GM19455 (cell line): ENCODE results near the gene GRM8.

Experiments used
- ATAC-seq: cut with Tn5 transposase; IDR thresholded peaks from one replicate; pipeline ENCODE4 v1.9.1; 2021; ENCODE audit not compliant: unreplicated experiment

Gene GRM8

GRCh38 chr7:127231415-127231814 is 21.3 kb downstream of the GRM8 start:
- no peak for ATAC-seq

DNA sequence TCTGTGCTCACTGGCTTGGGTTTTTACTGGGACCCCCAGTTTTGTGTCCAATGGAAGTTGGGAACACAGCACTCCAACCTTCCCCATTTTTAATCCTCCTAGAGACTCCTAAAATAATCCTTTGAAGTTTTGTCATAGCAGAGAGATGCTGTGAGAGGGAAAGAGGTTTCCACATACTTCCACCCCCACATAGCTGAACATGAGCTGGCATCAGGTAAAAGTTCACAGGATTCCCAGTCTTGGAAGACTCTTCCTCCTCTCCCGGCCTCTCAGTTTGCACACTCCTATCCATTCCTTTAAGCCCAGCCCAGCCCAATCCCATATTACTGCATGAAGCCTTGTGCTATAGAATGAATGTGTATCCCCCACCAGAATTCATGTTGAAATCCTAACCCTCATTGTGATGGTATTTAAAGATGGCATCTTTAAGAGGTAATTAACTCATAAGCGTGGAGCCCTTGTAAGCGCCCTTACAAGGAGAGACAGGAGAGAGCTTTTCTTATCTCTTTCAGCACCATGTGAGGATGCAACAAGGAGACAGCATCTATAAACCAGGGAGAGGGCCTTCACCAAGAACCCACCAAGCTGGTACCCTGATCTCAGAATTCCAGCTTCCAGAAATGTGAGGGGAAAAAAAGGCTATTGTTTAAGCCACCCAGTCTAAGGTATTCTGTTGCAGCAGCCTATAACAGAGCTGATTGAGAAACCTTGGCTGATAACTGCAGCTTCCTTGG is 22.4 kb downstream of the GRM8 start:
- no peak for ATAC-seq

- ATAC-seq: no peak
These were observed 25.9 kb downstream of the GRM8 start for GRCh38 chr7:127226685-127227374.

DNA sequence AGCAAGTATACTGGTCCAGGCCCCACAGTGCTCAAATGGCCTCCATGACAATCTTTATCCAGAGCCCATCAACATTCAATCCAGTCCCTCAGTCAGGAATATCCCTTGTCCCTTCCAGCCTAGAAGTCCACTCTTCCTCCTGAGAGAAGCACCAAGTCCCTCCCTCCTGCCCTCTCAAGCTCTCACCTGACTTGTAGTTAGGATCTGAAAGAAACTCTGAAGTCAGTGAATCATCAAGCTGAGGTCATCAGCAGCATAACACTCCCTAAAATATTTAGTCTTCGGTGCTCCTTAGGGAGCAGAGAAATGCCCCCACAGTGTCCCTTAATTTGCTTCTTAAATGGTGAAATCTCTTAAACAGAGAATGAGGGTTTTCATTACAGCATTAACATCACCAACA is 31.0 kb downstream of the GRM8 start:
- ATAC-seq: no peak

- ATAC-seq: no peak
These were observed 37.6 kb downstream of the GRM8 start for GRCh38 chr7:127214956-127215718.

DNA sequence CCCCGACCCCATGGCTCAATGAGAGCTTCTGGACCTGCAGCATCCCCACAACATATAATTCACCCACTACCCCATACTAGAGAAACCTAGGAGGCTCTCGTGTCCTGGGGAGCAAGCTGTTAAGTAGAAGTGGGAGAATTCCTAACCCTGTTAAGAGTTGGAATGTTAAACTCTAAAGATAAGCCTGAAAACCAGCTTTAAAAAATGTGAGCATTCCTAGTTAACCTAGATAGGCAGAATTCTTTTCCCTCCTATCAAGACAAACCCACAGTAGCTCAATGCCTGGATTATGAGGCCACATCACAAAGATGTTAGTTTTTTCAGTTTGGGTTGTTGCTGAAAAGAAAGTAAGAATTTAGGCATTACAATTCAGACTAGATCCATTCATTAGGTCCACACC is 42.9 kb downstream of the GRM8 start:
- no peak for ATAC-seq

GRCh38 chr7:127208860-127209259 is 43.9 kb downstream of the GRM8 start:
- ATAC-seq: no peak

DNA sequence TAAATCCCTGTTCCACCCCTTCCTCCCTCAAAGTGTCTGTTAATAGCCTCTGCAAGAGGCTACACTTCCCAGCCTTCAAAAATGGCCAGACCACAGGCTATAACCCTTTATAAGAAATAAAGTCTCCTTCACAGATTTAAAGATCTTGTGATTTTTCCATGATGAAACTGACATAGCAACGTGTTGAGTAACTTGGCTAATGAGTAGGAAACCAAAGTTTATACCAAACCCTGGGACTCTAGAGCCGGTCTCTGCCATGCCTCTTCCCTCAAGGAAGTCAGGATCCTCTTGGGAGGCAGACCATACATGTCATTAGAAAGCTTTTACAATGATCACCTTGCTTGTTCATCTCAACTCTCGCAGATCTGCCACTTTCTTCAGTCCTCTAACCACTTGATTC is 44.4 kb downstream of the GRM8 start:
- ATAC-seq: no peak

GRCh38 chr7:127207806-127208205 is 44.9 kb downstream of the GRM8 start:
- no peak for ATAC-seq

- ATAC-seq: no peak
These were observed 45.5 kb downstream of the GRM8 start for GRCh38 chr7:127207230-127207629.

- ATAC-seq: no peak
These were observed 58.2 kb downstream of the GRM8 start for GRCh38 chr7:127194571-127194970.

- ATAC-seq: no peak
These were observed 62.9 kb downstream of the GRM8 start for GRCh38 chr7:127189886-127190285.

DNA sequence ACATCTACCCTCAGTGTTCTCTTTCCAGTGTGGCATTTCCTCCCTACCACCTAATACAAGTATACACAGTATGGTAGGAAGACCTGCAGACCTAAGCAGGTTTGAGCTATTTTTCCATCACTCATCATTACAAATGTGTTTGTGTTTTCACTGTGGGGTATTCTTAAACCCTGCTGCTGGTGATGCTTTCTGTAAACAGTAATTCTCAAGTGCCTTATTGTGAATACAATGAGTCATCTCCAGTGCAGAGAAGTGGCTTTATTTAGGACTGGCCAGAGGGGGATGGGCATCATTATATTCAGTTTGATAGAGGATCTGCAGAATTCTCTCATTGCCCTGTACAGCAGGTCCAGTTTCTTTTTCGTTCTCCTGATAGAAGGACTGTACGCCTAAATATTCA is 63.7 kb downstream of the GRM8 start:
- no peak for ATAC-seq

GRCh38 chr7:127187740-127188139 is 65.0 kb downstream of the GRM8 start:
- no peak for ATAC-seq

DNA sequence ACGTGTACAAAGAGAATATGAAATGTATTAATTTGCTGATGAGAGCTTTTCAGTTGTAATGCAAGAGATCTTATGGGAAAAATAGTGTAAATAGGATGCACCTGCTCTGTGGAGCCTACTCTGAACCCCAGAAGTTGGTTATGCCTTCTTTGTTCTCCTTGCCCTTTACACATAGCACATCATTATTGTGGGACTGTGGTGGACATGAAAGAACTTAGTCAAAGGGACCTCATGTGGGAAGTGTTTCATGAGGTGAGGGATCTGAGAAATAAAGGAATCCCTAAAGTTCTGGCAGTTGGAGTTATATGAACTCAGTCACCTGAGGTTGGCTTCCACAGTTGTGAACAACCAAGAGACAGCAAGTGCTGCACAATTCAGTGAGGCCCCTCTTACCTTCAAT is 66.1 kb downstream of the GRM8 start:
- ATAC-seq: no peak

- no peak for ATAC-seq
These were observed 75.6 kb downstream of the GRM8 start for GRCh38 chr7:127177156-127177555.

DNA sequence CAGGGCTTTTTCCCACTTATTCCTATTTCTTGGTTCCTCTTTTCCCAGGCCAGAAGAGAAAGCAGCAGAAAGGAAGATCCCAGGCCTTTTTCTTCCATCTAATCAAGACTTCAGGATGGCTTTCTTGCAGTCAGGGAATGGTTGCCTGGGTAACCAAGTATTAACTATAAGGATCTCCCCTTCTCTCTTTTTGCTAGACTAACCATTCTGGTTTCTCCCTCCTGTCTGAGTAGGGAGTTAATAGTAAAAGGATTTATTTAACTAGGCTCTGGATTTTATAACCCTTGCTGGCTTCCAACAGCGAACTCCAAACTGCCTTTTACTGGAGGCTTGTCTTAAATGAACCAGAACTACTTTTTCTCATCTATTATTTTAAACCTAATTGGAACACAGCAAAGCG is 90.4 kb downstream of the GRM8 start:
- ATAC-seq: no peak

- peak; percentile 72 for ATAC-seq
These were observed 94.1 kb downstream of the GRM8 start for GRCh38 chr7:127158659-127159058.

DNA sequence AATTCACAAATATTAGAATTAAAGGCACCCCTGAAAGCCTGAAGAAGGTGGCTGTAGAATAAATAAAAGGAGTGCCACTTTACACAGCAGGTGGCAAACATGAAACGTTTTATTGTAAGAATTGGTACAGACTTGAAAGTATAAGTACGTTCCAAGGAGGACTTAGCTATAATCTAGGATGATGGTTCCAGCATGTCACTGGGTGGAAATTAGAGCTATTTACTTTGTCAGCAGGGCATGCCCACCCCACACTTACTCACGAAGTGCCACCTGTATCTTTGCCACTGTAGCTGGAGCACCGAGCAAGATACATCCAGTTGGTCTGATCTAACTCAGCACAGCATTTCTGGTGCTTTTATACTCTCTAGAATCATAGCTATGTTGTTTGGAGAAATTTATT is 97.8 kb downstream of the GRM8 start:
- no peak for ATAC-seq

GRCh38 chr7:127154101-127154500 is 98.6 kb downstream of the GRM8 start:
- no peak for ATAC-seq

DNA sequence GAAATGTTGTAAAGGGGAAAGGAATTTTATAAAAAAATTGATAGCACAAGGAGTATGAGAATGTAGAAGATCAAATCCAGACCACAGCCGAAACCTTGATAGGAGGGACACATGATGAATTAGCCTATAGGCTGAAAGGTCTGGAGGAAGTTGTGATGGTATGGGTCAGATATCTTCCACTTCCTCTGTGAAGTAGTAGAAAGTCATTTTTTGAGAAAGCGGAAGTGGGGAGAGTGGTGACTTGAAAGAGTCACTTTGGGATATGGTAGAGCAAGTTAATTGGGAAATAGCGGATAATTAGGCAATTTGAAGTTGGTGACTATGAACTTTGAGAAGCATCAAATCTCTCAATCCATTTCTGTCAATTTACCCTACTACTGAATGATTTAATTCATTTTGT is 99.4 kb downstream of the GRM8 start:
- no peak for ATAC-seq

- no peak for ATAC-seq
These were observed 100.3 kb downstream of the GRM8 start for GRCh38 chr7:127152423-127152822.
